GM19043 (cell line): ENCODE measurements around the gene LRRC61.
"Not testable (repeated sequence)": the region's sequence is repeated elsewhere in the genome, so short reads cannot be mapped to it uniquely, and the experiment has no call there.

Experiments
- ATAC-seq: cut with Tn5 transposase; IDR thresholded peaks from one replicate; pipeline ENCODE4 v1.9.1; 2021; ENCODE audit warnings: low read depth; ENCODE audit not compliant: unreplicated experiment

Gene LRRC61

DNA sequence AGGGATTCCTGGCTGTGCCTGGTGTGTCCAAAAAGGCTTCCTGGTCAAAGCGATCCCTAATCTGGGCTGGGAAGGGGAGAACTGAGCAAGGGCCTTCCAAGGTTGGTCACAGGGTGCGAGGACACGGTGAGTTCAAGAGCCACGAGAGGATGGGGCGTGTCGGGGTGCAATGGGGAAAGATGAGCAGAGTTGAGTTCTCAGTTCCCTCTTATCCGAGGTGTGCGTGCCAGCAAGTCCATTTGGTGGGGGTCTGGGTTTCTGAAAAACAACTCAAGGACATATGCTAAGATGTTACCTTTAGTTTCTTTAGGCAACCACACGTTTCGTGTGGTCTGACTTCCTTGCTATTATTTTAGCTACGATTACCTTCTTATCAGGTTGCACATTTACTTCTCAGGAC lies 57.3 kb downstream of the LRRC61 start:
- ATAC-seq, result no peak

DNA sequence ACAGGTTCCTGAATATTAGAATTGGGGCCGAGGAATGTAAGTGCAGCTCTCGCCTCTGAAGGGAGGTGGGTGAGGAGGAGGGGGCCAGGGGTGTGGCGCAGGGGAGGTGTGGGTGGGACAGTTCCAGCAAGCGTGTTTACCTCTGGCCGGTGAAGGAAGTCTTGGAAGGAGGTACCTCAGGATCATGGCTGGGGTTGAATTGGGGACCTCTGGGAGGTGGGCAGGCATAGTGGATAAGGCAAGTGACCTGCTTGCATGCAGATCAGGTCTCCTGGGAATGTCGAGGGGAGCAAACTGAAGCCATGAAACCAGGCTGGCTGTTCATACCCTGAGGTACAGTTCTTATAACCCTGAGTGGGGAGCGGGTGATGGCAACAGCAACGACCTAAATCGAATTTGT lies 57.9 kb downstream of the LRRC61 start:
- ATAC-seq, result no peak

DNA sequence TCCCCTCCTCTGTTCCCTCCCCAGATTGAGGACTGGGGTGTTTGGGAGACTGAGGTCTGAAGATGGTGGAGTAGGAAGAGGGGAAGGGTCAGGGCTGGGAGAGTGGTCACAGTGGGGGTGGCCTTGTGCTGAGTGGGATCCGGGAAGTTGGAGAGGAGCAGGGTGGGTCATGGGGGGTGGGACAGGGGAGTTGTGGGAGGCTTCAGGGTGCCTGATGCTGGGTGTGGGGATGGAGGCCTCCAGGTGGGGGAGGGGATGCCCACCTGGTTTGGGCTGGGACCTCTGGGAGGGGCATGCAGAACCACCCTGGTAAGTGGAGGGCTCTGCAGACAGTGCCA lies 58.6 kb downstream of the LRRC61 start:
- no peak for ATAC-seq

DNA sequence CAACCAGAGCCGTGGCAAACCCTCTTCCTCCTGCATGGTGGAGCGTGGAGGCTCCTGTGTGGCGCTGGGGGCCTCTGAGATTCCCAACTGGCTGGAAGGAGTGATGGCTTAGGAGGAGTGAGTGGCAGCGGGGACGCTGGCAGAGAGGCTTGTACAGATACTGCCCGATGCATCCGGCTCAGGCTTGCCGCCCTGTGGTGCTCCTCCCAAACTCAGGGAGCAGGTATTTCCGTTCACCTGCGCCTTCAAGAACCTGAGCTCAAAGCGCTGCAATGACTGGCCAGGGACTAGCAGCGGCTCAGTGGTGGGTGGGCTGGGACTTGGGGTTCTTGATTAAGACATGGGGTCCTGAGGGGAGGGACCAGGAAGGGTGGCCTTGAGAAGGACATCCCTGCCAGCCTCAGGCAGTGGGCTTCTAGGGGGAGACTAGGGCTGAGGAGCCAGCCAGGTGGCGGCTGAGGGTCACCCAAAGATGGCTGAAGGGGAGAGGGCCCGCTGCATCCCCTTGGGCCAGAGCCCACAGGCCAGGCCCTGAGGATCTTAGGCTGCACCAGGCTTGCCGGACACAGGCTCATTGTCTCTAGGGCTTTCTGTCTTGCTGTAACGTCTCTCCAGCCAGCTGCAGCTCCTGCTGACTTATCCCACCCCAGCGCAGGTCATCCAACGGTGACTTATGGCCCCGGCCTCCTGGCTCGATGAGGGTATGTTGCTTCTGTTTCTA lies 59.1 kb downstream of the LRRC61 start:
- ATAC-seq, result no peak

DNA sequence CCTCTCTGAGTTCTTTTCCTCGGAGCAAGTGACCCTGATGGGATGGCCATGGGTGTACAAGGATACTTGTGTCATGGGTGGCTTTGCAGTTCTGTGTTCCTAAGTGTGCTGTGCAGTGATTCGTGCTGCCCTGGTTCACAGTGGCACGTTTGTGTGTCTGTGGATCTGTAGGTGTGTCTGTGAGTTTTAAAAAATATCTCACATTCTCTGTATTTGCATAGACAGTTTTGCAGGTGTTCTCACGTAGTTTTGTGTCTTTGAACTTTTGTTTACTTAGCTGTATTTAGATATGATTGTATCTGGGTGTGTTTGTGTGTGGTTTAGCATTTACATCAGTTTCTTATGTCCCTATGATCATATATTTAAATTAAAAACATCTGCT lies 59.7 kb downstream of the LRRC61 start:
- ATAC-seq, result no peak

DNA sequence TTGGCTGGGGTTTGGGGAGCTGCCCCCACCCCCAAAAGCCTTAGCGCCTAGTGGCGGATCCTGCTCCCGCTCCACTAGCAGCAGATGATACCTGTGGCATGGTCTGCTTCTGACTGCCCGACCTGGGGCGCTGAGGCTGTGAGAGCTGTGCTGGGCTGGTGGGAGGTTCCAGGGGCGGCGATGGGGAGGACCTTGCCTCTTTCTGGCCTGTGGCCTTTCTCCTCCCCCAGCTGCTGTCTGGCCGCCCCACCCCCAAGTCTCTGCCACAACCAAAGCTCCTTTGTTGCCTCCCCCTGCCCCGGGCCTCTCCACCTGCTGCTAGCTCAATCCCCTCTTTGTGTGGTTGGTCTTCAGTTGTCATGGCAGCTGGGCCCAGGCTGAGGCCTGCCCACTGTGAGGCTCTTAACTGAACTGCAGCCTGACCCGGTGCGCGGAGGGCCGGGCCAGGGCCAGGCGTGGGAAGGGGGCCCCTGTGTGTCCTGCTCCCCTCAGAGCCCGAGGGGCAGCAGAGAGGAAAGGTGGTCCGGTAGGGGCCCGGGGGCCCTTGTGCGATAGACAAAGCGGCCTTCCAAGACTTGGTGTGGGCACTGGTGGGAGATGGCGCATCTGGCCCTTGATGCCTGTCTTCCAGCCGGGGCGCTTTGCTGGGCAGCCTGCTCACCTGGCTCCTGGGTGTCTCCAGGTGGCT lies 60.7 kb downstream of the LRRC61 start:
- no peak for ATAC-seq

DNA sequence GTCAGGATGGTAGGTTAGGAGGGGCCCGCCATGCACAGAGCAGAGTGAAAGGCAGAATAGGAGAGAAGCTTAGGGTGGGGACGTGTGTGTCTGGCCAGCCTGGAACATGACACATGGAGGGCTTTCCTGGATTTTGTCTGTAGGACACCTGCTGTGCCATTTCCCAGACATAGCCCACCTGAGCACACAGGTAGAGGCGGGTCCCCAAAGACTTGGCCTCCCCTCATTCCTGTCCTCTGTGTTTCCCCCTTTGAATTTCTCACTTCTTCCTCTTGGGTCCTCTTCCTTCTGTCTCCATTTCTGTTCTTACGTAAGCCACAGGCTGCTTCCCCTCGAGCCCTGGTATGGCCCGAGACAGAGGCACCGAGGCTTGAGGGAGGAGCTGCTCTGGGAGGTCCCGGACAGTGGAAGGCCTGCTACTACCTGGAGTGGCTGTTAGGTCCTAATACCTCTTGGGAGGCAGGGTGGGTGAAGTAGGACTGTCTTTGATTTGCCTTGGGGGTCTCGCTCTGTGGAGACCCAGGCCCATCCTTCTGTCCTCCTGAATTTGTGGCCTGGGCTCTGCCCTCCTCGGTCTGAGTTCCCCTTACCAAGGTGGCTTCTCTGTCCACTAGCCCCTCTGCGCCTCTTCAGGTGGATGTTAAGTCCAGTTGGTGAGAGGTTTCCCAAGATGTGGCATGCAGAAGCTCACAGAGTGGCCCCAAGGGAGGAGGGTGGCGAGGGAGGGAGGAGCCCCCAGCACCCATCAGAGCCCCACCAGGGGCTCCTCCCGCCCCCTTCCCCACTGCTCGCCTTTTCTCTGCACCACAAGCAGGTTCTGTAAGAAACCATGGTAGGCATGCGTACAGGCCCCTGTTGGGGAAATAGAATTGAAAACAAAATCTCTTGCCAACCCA lies 61.5 kb downstream of the LRRC61 start:
- ATAC-seq, result no peak

DNA sequence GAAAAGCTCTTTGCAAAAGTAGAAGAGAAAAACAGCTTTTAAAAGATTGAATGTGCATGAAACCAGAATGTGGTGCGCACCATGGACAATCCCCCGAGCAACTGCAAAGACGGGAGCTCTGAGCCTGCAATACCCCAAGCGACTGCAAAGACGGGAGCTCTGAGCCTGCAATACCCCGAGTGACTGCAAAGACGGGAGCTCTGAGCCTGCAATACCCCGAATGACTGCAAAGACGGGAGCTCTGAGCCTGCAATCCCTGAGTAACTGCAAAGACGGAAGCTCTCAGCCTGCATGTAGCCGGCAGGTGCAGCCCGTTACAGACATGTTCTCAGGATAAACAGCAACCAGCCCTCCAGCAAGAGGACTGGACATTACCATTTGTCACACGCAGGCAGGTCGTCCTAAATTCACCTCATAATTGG lies 62.2 kb downstream of the LRRC61 start:
- no peak for ATAC-seq

DNA sequence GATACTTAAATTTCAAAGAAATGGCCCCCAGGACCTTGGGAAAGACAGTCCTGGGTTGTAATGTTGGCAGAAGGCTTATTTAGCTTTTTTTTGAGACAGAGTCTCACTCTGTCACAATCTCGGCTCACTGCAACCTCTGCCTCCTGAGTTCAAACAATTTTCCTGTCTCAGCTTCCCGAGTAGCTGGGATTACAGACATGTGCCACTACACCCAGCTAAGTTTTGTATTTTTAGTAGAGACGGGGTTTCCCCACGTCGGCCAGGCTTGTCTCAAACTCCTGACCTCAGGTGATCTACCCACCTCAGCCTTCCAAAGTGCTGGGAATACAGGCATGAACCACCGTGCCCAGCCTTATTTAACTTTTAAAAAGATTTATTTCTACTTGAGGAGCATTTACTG lies 62.7 kb downstream of the LRRC61 start:
- not testable (repeated sequence) for ATAC-seq
